Left lobe of liver (tissue), 2 donors: Measurements from ENCODE around the gene RPL7A. TPM values are rescaled to one million over a fixed set of nuclear protein-coding genes. Genes with fewer than 3 reads are reported as not detected.
"Not testable (repeated sequence)": the region's sequence is repeated elsewhere in the genome, so short reads cannot be mapped to it uniquely, and the experiment has no call there.

Source experiments
- ATAC-seq: fragments of 200-7000 bp; cut with Tn5 transposase; one replicate; pipeline ENCODE4 v1.9.1; 2020; ENCODE audit warnings: mild to moderate bottlenecking, moderate library complexity
- DNase-seq: peaks from one replicate; pipeline ENCODE4 v3.0.0-alpha.2; 2020; ENCODE audit warnings: low spot score
- total RNA-seq: library from RNA; stranded (reverse); gene quantifications from one replicate; pipeline ENCODE4 v1.2.1, GENCODE V29; 2021
- donor health status: DM: no; HTN: no; CAD: no; lungs with moderate emphysema.
- donor health status: DM: no; HTN: yes; CAD: no.

The RPL7A gene
- total RNA-seq, 1 donor from 2014 or later = 609 TPM

DNA sequence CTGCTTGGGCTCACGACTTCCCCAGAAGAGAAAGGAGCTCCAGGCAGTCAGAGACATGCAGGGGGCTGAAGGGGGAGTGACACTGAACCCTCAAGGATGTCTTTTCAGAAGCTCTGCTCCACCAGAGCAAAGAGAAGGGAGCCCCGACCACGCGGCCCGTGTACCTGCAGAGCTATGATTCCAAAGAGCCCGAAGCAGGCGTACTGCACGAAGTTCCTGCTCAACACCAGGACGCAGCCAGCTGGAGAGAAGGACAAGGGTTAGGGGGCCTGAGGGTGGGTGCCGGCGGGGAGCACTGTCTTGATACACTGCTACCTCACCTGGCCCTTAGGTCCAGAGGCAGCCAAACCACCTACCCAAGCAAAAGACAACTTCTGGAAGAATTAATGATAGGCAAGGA is 18.4 kb downstream of the RPL7A start:
- ATAC-seq (no peak), DNase-seq (no peak)

DNA sequence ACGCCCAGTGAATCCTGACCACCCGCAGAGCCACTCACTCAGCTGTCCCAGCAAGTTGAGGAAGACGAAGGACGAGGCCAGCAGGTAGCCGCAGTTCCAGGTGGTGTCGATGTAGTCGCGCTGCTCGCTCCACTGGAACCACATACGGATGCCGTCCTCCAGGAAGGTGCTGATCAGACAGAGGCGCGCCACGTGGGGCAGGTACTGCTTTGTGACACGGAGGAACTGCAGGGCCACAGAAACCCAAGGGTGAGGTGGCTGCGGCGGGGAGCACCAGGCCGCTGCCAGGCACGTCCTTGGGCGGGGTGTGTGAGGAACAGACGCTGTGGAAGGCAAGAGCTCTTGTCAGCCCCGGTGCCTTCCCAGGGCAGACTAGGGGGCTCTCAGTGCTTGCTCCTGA is 19.2 kb downstream of the RPL7A start:
- no peak for DNase-seq
- no peak for ATAC-seq

DNA sequence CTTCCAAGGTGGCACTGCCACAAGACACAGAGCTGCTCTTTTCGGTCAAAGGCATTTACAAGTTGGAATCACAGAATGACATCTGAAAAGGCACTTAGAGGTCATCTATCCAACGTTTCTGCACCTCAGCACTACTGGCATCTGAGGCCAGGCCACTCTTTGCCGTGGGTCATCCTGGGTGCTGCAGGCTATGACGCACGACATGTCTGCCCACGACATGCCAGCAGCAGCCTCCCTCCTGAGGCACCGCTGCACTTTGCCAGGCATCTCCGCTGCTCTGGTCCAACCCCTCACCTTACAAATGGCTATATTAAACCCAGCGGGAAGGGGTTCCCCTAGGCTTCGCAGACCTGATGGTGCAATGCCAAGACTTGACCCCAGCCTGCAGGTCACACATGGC is 19.8 kb downstream of the RPL7A start:
- no peak for ATAC-seq
- no peak for DNase-seq

DNA sequence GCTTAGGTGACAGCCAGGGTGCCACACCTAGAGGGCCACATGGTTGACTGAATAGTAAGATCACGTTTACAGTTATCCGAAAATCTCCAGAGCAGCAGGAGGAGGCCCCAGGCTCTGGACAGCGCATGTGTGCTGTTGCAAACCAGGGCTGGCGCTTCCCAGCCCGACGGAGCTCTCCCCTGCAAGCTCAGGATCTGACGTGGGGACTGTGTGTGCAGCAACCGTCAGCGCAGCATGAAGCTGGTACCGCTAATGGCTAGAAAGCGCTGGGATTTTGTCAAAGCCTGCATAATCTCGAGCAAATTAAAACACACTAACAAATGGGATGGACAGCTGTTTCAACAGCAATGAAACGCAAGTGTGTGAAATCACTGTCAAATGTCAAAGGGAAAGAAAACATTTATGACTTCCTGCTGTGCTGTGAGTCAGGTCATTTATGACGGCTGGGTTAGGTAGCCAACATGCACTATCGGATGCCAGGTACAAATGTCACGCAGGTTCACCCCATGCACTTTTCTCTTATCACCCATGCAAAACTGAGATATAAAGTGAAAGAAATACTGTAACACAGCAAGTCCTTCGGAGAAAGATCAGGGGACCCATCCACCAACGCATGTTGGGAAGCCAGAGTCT is 20.3 kb downstream of the RPL7A start:
- peak; percentile 37 for ATAC-seq
- DNase-seq = no peak

DNA sequence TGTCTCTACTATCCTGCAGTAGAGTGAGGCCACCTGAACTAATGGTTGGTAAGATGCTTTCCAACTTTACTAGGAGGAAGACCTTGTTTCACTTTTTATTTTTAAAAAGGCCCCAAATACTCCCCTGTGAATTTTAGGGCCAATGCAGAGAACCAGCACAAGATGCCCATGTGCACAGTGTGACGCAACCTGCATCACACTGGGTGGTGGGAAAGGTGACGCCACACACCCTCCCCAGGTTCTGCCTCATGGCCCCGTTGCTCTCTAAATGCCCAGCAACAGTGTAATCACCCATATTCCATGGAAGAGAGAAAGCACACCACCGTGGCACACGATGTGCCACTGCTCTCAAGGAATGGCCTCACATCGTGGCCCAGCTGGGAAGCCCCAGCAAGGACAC is 21.4 kb downstream of the RPL7A start:
- ATAC-seq = no peak
- no peak for DNase-seq

DNA sequence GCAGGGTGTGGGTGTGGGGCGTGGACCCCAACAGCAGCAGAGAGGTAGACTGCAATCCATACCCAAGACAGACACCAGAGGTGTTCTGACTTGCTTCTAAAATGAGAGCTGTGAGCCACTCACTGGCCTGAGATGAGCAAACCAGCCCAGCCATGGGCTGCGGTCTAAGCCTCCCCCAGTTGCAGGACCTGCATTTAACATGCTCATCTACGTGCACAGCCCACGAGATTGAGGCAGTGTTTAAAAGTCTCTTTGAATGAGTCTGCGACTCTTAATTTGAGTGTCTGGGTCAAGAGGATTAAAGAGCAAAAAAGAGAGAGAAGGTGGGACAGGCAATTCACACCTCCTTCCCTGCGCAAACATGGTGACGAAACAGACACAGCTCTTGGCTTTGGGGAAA is 21.9 kb downstream of the RPL7A start:
- ATAC-seq = no peak
- no peak for DNase-seq

DNA sequence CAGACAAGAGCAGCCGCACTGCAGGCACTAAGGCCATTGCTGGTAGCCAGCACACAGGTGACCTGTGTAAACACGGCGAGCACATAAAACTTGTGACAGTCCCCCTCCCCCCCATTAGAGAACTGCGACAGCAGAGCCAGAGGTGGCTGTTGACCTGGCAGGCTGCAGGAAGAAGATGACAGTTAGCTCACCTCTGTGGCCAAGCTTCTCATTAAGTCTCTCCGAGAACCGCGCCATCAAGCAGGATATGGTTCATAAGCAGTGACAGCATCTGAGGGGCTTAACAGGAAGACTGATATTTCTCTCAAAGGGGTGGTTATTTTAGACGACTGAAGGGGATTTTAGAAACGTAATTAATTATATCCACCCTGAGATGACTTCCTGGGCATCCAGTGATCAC is 22.7 kb downstream of the RPL7A start:
- DNase-seq = peak; percentile 81
- ATAC-seq = peak; percentile 73

DNA sequence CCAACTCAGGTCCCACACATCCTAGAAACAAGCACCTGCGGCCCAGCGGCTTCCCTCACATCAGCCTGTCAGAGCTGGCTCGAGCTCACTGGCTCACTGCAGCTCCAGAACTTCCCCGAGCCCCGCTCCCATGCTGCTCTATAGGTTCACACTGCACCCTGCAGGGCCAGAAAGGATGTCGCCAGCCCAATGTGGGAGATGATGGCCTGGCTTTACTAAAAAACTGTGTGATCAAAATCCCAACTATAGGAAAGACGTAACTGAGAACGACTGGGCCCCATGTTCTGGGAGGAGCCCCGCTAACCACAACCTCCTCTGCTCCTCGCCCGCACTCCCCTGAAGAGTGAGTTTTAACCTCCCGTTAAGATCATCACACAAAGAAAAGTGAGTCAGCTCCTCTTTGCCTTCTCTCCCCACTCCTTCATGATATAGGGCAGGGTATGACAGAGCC is 23.3 kb downstream of the RPL7A start:
- ATAC-seq (no peak), DNase-seq (no peak)

DNA sequence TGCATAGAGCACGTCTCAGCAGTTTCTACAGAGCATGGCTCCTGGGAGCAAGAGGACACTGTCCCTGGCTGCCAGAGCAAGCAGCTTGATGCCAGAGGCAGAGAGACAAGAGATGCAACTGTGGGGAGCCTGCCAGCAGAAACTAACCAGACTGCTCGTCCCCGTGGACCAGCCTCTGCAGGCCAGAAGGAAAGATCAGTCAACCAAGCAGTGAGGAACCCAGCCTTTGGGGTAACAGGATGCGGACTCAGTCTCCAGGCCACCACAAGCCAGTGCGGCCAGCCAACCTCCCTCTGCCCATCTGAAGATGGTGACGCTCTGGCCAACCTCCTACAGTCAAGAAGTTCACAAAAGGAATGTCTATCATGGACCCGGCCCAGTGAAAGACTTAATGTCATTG is 24.1 kb downstream of the RPL7A start:
- peak; percentile 29 for ATAC-seq
- DNase-seq = peak; percentile 77

DNA sequence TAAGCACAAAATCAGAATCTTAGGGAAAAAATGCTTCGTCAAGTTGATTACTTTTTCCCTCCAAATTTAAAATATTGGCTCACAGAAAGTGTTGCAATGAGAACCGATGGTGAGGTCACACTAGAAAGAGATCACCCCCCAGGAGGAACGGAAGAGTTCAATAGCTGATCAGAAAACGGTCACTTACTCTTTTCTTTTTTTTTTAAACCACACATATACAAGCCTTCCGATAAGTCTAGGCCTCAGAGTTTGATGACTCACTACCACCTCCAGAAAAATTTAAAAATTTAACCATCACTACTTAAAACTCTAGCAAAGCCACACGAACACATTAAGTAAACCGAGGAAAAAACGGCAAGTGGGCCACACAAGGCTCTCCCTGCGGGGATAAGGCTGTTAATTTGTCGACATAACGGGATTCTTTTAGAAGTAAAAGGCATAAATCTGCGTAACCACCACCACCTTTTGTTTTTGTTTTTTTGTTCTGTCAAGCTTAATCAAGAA is 26.6 kb downstream of the RPL7A start:
- no peak for ATAC-seq
- no peak for DNase-seq

DNA sequence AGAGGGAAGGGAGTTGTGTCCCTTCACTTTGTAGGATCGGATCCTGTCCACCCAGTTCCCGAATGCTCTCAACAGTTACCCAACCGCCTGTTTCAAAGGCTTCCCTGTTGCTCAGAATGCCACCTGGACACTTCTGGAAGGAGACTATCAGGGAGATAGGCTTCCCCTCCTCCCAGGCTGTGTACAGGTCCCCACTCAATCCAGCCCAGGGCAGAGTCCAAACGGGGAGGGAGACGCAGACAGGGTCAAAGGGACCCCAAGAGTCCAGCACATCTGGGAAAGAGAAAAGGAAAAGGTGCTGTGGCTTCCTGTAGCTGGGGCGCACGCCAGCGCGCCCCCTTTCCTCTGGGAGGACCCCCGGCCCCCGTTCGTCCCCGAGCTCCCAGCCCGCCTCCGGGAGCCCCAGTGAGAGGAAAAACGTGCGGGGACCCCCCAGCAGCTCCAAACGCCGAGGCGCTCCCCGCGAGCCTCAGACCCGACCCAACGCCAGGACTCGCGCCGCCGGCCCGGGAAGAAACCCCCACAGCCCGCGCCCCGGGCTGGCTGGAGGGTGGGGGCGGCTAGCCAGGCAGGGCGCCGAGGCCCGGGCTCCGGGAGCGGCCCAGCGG is 27.2 kb downstream of the RPL7A start:
- peak; percentile 53 for ATAC-seq
- DNase-seq = peak; percentile 77

DNA sequence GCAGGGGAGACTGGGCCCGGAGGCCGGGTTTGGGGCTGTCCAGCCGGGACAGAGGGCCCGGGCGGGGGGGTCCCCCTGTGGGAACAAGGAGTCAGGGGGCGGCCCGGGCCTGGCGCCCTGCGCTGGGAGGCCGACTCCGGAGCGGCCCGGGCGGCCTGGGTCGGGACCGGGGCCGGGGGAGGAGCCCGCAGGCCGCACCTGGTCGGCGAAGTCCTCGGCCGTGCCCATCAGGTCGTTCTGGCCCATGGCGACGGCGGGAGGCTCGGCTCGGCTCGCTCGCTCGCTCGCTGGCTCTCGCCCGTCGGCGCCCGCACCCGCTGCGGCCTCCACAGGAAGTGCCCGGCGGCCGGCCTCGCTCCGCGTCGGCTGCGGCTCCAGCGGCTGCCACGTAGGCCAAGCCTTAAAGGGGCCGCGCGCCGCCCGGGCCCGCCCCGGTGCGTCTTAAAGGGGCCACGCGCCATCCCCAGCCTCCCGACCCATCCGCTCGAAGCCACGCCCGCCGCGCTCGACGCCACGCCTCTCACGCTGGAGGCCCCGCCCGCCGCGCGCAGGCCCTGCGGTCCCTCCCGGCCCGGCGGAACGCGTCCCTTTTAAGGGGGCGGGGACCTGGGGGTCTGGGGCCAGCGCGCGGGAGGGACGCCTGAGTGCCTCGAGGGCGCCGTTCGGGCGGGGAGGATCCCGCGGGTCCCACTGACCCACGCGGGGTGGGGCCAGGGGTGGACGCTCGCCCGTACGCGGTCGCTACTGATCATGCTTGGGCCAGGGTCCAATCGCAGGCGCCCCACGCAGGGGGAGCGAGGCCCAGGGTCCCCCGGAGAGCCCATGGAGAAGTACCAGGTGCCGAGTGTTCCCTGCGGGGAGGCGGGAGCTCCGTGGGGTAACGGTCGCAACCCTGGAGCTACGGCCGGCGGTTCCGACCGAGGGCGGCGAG is 28.0 kb downstream of the RPL7A start, which contains the start of the genes STKLD1 and SURF4:
TSS of gene STKLD1 (plus strand) at position 643 of the 931 bp plus-strand sequence. CDS start at position 751, 108 bp downstream.
TSS of gene SURF4 (minus strand) at position 337 of the 931 bp plus-strand sequence. CDS start at position 246, 91 bp downstream.
- DNase-seq (peak; percentile 98), ATAC-seq (peak; percentile 91)

DNA sequence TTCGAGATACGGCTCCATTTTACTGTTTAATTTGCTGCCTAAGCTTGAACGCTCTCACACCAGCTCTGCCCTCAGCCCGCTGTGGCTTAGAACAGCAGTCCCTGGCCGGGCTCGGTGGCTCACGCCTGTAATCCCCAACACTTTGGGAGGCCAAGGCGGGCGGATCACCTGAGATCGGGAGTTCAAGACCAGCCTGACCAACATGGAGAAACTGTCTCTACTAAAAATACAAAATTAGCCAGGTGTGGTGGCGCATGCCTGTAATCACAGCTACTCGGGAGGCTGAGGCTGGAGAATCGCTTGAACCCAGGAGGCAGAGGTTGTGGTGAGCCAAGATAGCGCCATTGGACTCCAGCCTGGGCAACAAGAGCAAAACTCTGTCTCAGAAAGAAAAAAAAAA is 29.3 kb downstream of the RPL7A start:
- ATAC-seq, DNase-seq: not testable (repeated sequence)

DNA sequence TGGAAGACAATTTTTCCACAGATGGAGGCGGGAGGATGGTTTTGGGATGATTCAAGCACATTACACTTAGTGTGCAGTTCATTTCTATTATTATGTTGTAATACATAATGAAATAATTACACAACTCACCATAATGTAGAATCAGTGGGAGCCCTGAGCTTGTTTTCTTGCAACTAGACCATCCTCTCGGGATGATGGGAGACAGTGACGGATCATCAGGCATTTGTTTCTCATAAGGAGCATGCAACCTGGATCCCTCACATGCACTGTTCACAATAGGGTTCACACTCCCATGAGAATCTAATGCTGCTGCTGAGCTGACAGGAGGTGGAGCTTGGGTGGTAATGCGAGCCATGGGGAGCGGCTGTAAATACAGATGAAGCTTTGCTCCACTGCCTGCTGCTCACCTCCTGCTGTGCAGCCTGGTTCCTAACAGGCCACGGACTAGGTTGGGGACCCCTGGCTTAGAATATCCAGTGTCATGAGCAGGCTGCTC is 29.8 kb downstream of the RPL7A start:
- no peak for DNase-seq
- ATAC-seq = no peak

DNA sequence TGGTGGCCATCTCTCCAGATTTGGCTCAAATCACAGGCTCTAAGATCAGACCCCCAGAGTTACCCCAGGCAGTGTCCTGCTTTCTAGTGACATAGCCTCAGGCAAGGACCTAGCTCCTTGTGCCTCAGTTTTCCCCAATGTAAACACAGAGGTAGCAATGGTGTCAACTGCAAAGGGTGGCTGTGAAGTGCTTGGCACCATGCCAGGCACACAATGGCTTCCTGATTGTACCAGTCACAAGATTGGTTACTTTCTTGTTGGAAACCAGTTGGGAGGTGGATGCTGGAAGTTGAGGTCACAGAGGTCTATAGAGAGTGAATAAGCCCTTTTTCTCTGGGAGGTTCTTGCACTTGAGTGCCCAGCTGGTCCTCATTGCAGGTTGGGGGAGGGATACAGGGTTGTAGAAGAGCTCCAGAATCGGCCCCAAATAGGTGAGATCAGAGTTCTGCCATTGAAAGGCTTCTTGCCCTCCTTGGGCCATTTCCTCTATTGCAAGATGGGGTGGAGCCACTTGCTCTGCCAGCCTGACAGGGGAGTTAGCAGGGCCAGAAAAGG is 30.5 kb downstream of the RPL7A start:
- ATAC-seq = no peak
- no peak for DNase-seq

DNA sequence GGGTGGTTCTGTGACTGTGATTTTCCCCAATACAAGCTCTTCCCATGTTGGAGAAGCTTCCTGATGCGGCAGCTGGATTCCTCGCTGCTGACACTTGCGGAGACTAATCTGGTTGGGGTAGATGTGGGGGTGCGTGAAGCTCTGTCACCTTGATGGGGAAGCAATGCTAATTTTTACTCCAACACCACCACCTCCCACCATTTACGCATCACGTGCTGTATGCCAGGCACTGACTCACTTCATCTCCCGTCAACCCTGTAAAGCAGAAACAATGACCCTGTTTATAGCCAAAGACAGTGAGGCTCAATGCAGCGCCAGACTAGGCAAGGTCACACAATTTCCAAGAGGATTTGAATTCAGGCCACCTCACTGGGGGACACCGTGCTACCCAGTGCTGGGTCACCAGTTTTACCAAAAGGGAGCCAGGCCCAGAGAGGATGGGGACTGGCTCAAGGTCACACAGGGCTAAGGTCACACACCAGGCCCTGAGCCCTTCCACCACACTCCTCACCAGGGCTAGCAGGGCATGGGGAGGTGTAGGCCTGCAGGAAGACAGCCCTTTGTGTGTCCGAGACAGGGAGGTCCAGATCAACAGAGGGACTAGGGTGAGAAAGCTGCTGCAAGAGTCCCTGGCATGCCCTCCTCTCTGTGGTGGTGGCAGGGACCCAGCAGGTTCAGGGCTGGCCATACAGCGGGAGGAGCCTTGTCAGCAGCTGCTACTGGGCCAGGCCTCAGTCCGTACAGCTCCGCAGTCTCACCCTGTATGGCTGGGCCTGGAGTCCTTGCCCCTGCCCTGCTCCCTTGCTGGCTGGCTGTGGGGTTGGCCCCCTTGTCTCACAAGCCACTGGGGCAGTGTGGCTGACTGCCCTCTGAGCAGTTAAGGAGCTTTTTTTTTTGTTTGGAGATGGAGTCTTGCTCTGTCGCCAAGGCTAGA is 31.4 kb downstream of the RPL7A start:
- ATAC-seq (no peak), DNase-seq (no peak)

DNA sequence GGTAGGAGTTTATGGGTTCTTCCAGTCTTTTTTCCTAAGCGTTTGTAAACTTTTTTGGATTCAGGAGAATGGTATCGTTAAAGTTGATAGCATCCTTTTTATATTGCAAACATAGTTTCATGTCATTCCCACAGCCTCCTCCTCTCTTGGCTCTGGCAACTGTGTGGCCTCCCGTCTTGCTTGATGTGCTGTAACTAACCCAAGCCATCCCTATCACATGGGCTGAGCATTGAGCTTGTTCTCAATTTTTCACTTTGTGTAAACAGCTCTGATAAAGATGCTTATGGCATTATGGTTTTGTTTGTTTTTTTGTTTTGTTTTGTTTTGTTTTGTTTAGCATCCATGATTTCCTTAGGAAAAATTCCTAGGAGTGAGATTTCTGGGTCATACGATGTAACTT is 32.7 kb downstream of the RPL7A start:
- no peak for DNase-seq
- no peak for ATAC-seq

DNA sequence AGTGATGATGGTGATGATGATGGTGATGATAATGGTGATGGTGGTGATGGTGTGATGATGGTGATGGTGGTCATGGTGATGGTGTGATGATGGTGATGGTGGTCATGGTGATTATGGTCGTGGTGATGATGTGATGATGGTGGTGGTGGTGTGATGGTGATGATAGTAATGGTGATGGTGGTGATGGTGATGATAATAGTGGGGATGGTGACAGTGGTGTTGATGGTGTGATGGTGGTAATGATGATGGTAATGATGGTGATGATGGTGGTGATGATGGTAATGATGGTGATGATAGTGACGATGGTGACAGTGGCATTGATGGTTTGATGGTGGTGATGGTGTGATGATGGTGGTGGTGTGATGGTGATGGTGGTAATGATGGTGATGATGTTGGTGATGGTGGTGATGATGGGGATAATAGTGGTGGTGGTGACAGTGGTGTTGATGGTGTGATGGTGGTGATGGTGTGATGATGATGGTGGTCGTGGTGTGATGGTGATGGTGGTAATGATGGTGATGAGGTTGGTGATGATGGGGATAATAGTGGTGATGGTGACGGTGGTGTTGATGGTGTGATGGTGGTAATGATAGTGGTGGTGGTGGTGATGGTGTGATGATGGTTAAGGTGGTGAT is 34.6 kb downstream of the RPL7A start:
- ATAC-seq (no peak), DNase-seq (no peak)

DNA sequence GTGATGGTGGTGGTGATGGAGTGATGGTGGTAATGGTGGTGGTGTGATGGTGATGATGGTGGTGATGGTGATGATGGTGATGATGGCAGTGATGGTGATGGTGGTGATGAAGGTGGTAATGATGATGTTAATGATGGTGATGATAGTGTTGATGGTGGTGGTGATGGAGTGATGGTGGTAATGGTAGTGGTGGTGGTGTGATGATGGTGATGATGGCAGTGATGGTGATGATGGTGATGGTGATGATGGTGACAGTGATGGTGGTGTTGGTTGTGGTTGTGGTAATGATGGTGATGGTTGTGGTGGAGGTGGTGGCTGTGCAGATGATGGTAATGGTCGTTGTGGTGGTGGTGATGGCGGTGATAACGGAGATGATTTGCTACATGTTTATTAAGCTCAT is 35.4 kb downstream of the RPL7A start:
- ATAC-seq = no peak

More for the DNA sequence above, 35.4 kb downstream of the RPL7A start:
- DNase-seq = no peak
